Measurements from ENCODE around the gene CXCL10.

The CXCL10 gene

GRCh38 chr4:75992462-75992861 is 30.8 kb downstream of the CXCL10 start:
- Mint-ChIP-seq H3K9me3 (no peaks in the 10 kb centered on the region), H3K4me1 (ENCODE audit: low read depth) (peaks cover 27% of the 10 kb centered on the region), H3K27me3 (ENCODE audit: low read depth) (peaks cover 3% of the 10 kb centered on the region), H3K36me3 (ENCODE audit: low read depth) (peaks cover 7% of the 10 kb centered on the region), H3K27ac (no peak overlapping the region), H3K4me3 (no peak overlapping the region)

- Mint-ChIP-seq H3K4me3 (peak overlapping the region; percentile 91), H3K27me3 (ENCODE audit: low read depth) (peaks cover 3% of the 10 kb centered on the region), H3K27ac (peak overlapping the region; percentile 82), H3K9me3 (no peaks in the 10 kb centered on the region), H3K4me1 (ENCODE audit: low read depth) (peaks cover 24% of the 10 kb centered on the region), H3K36me3 (ENCODE audit: low read depth) (peaks cover 9% of the 10 kb centered on the region)
Observed at GRCh38 chr4:75989846-75990528, 33.3 kb downstream of the CXCL10 start.

DNA sequence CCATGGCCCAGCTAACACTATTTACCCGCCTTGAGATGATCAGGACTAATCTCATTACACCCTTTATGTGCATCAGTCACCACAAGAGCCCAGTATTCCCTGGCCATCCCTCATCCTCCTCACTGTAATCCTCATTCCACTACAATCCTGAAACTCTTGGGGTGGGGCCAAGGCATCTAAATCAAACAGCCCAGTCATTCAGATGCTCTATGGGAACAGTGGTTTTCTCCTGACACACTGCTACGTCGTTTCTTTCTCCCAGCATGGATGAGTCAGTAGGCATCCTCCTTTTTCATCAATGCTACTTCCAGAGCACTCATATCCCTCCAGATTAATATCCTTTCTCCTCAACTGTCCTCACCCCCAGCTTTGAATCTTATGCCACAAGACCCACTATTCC is 38.2 kb downstream of the CXCL10 start:
- Mint-ChIP-seq H3K27ac (no peak overlapping the region), H3K9me3 (no peaks in the 10 kb centered on the region), H3K4me1 (ENCODE audit: low read depth) (peaks cover 24% of the 10 kb centered on the region), H3K36me3 (ENCODE audit: low read depth) (peaks cover 27% of the 10 kb centered on the region), H3K27me3 (ENCODE audit: low read depth) (no peaks in the 10 kb centered on the region), H3K4me3 (no peak overlapping the region)

- Mint-ChIP-seq H3K4me1 (ENCODE audit: low read depth) (peaks cover 3% of the 10 kb centered on the region), H3K27ac (no peak overlapping the region), H3K36me3 (ENCODE audit: low read depth) (peaks cover 37% of the 10 kb centered on the region), H3K4me3 (no peak overlapping the region), H3K9me3 (no peaks in the 10 kb centered on the region), H3K27me3 (ENCODE audit: low read depth) (no peaks in the 10 kb centered on the region)
Observed at GRCh38 chr4:75980576-75980975, 42.7 kb downstream of the CXCL10 start.

DNA sequence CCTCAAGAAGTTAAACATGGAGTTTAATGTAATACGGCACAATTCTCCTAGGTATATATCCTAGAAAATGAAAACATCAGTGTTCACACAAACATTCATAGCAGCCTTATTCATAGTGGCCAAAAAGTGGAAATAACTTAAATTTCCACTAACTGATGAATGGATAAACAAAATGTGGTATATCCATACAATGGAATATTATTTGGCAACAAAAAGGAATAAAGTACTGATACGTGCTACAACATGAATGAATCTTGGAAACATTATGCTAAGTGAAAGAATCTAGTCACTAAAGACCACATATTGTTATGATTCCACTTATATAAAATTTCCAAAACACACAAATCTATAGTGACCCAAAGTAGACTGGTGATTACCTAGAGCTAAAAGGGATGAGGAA is 47.1 kb downstream of the CXCL10 start:
- Mint-ChIP-seq H3K27me3 (ENCODE audit: low read depth) (no peaks in the 10 kb centered on the region), H3K9me3 (no peaks in the 10 kb centered on the region), H3K4me1 (ENCODE audit: low read depth) (peaks cover 3% of the 10 kb centered on the region), H3K27ac (no peak overlapping the region), H3K36me3 (ENCODE audit: low read depth) (peaks cover 45% of the 10 kb centered on the region), H3K4me3 (no peak overlapping the region)

- Mint-ChIP-seq H3K9me3 (no peaks in the 10 kb centered on the region), H3K36me3 (ENCODE audit: low read depth) (peaks cover 52% of the 10 kb centered on the region), H3K27me3 (ENCODE audit: low read depth) (no peaks in the 10 kb centered on the region), H3K4me3 (no peak overlapping the region), H3K27ac (no peak overlapping the region), H3K4me1 (ENCODE audit: low read depth) (no peaks in the 10 kb centered on the region)
Observed at GRCh38 chr4:75973766-75974165, 49.5 kb downstream of the CXCL10 start.
